ENCODE results near the gene SCAMP4. TPM values are rescaled to one million over a fixed set of nuclear protein-coding genes. Genes with fewer than 3 reads are reported as not detected.
A peak's percentile ranks its signal among the peaks of the same experiment; 100 is the strongest.

SCAMP4 gene
- total and polyA plus RNA-seq, 2 of the 13 experiments (the other 11 are each of a cell fraction or from before 2014, with no cell fraction given): 10.7 to 13.7 TPM

GRCh38 chr19:1955171-1956121, 50.2 kb downstream of the SCAMP4 start:
- Histone ChIP-seq H3K9ac (ENCODE audit: insufficient read depth, low read depth, low read length) (no peak overlapping the region), H3K4me1 (ENCODE audit: insufficient read depth, low read length) (no peaks in the 10 kb centered on the region), H3K4me3 (replicated peaks in 1 of 3; ENCODE audit: insufficient read depth in 1 of 3, low read depth in 2 of 3, low read length in 3 of 3) (no peak overlapping the region), H3K27me3 (ENCODE audit: control insufficient read depth in 1 of 2, insufficient read depth in 2 of 2, low read length in 2 of 2) (no peaks in the 10 kb centered on the region), H3K79me2 (ENCODE audit: insufficient read depth, low read length) (peaks cover 37% of the 10 kb centered on the region), H3K27ac (ENCODE audit: extremely low read length, insufficient read depth, low read length) (no peak overlapping the region), H3K9me3 (ENCODE audit: low read length) (no peaks in the 10 kb centered on the region), H3K36me3 (replicated peaks in 1 of 2; ENCODE audit: control insufficient read depth in 1 of 2, insufficient read depth in 2 of 2, low read length in 2 of 2) (peaks cover 6 to 15% of the 10 kb centered on the region in 2 experiments; a peak in 3 of 5 replicates), H4K20me1 (ENCODE audit: insufficient read depth, low read length) (peaks cover 38% of the 10 kb centered on the region; the same call in 1 of the 2 replicates), H2AFZ (ENCODE audit: low read length) (no peak overlapping the region), H3K4me2 (ENCODE audit: low read depth, low read length) (no peak overlapping the region)
- FAIRE-seq (no peak), DNase-seq (ENCODE audit: low spot score) (no peak), ATAC-seq (no peak)
- TF ChIP-seq RBM22 (optimal IDR thresholded peaks at IDR 0.05; ENCODE audit: low read length): peak; percentile 40
- TF ChIP-seq TEF (CRISPR knock-in tag; IDR thresholded peaks at IDR 0.05): no peak
- peak; percentile 10 for TF ChIP-seq AGO2 (optimal IDR thresholded peaks at IDR 0.05; ENCODE audit: low read depth, low read length)
- WGBS (ENCODE audit: low lambda C conversion rate): 89% methylated on average over 10 of the region's 51 CpGs
- CTCF ChIA-PET (ENCODE audit: low intra/inter-chr PET ratio, low total read pairs): no interaction called here
- no TSS peak for BruUV-seq (replicated peaks)
- intact Hi-C loops (cut with micrococcal nuclease; ENCODE audit: unreplicated experiment) (no loop called here), in situ Hi-C loops (cut with HindIII; ENCODE audit: extremely low pct_ligation_motif_present, low pct_unique_long_range_greater_than_20kb) (no loop called here)
- POLR2A ChIA-PET: no interaction called here

GRCh38 chr19:1956122-1956494, 50.9 kb downstream of the SCAMP4 start:
- Histone ChIP-seq H3K36me3 (replicated peaks in 1 of 2; ENCODE audit: control insufficient read depth in 1 of 2, insufficient read depth in 2 of 2, low read length in 2 of 2) (peaks cover 6 to 15% of the 10 kb centered on the region in 2 experiments; a peak in 3 of 5 replicates), H3K9ac (ENCODE audit: insufficient read depth, low read depth, low read length) (no peak overlapping the region), H4K20me1 (ENCODE audit: insufficient read depth, low read length) (peaks cover 38% of the 10 kb centered on the region; the same call in 1 of the 2 replicates), H2AFZ (ENCODE audit: low read length) (no peak overlapping the region), H3K4me3 (replicated peaks in 1 of 3; ENCODE audit: insufficient read depth in 1 of 3, low read depth in 2 of 3, low read length in 3 of 3) (no peak overlapping the region), H3K27ac (ENCODE audit: extremely low read length, insufficient read depth, low read length) (no peak overlapping the region), H3K79me2 (ENCODE audit: insufficient read depth, low read length) (peaks cover 32% of the 10 kb centered on the region), H3K27me3 (ENCODE audit: control insufficient read depth in 1 of 2, insufficient read depth in 2 of 2, low read length in 2 of 2) (no peaks in the 10 kb centered on the region), H3K4me1 (ENCODE audit: insufficient read depth, low read length) (no peaks in the 10 kb centered on the region), H3K9me3 (ENCODE audit: low read length) (no peaks in the 10 kb centered on the region), H3K4me2 (ENCODE audit: low read depth, low read length) (no peak overlapping the region)
- CTCF ChIA-PET (ENCODE audit: low intra/inter-chr PET ratio, low total read pairs): no interaction called here
- no peak for ATAC-seq
- intact Hi-C loops (cut with micrococcal nuclease; ENCODE audit: unreplicated experiment) (no loop called here), in situ Hi-C loops (cut with HindIII; ENCODE audit: extremely low pct_ligation_motif_present, low pct_unique_long_range_greater_than_20kb) (no loop called here)
- no peak for FAIRE-seq
- DNase-seq (ENCODE audit: low spot score): no peak
- no TSS peak for BruUV-seq (replicated peaks)
- POLR2A ChIA-PET: no interaction called here
- WGBS (ENCODE audit: low lambda C conversion rate): 99% methylated on average over 10 of the region's 12 CpGs
- TF ChIP-seq HNRNPUL1 (IDR thresholded peaks at IDR 0.05; ENCODE audit: low read depth, low read length) (no peak), ZNF138 (CRISPR knock-in tag; IDR thresholded peaks at IDR 0.05; ENCODE audit: low read depth) (no peak), ATF6 (CRISPR knock-in tag; conservative IDR thresholded peaks at IDR 0.05) (no peak), FOXC1 (CRISPR knock-in tag; IDR thresholded peaks at IDR 0.05; ENCODE audit: borderline replicate concordance) (no peak)

Data from HepG2 (cell line).